Stimulated activated CD4-positive, alpha-beta T cell treated with anti-CD3 and anti-CD28 coated beads, Interleukin-12 subunit alpha, Interleukin-12 subunit beta, amount 100 ng/mL, for 4 hours (primary cell): ENCODE data around the gene RAG1.
"Not testable (repeated sequence)": the region's sequence is repeated elsewhere in the genome, so short reads cannot be mapped to it uniquely, and the experiment has no call there.

ENCODE experiments used
- DNase-seq: peaks from one replicate; pipeline ENCODE4 v3.0.0-alpha.2; 2020

RAG1 gene

DNA sequence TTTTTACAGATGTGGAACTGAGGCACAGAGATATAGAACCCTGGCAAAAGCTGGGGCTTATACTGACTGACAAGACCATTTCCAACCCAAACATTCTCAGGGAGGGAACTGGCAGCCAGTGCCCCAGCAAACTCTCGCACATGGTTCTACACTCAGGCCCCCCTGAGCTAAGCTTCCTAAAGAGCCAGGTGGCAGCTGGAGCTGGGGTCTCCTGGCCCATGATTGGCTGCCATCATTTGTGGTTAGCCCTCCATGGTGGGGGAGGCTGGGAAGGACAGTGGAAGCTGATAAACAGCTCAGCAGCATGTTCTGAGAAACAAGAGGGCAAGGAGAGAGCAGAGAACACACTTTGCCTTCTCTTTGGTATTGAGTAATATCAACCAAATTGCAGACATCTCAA, at the start of gene RAG1:
RAG1 (plus strand) TSS at position 314 of the 400 bp plus-strand sequence. CDS start 5,298 bp downstream, outside the sequence.
- DNase-seq: no peak

DNA sequence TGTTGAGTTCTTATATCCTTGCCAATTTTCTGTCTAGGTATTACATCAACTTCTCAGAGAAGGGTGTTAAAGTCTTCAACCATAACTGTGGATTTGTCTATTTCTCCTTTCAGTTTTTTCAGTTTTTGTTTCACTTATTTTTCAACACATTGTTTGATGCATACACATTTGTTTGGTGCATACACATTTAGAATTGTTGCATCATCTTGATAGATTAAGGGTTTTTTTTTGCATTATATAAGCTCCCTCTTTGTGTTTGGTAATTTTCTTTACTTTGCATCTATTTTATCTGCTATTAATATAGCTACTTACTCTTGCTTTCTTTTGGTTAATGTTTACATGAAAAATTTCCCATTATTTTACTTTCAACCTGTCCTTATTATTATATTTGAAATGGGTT, 37.0 kb upstream of the RAG1 start:
- no peak for DNase-seq

DNA sequence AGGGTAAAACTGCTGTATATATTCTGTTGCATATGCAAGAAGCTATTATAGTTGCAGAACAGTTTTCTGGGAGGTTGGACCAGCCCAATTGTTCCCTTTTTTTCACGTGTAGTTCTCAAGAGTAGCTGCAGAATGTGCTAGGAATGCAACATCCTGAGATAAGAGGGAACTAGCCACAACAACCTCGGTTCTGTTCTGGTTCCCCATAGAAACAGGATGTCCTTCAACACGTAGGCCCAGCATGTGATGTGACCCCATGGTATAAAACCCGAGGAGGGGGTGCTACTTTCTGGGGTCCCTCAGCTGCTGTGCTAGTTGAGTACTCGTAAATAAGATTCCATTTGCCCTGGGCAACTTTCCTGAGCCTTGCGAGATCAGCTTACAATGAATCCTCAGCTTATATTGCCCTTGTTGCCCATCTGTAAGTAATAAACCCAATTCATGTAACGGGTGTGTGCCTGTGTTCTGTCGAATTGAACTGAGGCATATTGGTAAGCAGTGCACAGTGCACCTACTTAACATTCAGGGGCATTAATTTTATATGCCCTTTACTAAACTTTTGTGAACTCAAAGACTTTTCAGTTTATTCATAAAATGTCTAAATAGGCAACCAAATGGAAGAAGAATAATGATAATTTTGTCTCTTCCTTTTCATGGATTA, 34.7 kb upstream of the RAG1 start:
- DNase-seq: no peak

DNA sequence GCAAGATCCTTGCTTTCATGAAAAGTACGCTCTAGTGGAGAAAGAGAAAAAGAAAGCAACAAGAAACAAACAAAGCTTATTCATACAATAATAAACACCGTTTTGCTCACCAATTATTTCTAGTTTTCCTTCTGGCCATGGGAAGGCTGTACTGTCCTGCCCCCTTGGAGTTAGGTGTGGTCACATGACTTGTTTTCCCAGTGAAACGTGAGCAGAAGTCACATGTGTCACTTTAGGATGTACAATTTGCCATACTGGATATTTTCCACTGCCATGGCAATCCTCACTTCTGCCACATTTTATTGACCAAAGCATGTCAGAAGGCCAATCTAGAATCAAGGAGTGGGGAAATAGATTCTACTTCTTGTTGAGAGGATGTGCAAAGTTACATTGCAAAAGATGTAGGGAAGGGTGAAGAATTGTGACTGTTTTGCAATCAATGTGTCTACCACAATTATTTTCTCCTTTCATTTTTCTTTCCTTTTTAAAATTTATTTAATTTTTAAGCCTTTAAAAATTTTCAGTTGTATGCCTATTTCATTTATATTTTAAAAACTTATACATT, 33.4 kb upstream of the RAG1 start:
- DNase-seq: no peak

DNA sequence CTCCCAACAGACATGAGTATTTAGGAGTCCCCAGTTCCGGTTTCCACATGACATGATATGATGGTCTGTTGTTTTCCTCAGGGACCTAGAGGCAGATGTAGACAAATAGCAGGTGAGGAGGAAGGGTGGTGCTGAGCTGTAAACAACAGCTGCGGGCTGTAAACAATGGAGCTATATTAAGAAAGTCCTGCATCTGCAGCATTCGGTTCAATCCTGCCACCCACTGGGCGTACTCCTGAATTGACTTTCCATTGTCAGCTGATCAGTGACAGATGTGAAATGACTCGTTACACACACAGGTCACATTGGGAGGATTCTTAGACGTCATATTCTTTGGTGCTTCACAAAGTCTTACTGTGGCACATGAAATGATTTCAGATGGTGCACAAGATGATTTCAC, 26.8 kb upstream of the RAG1 start:
- no peak for DNase-seq

DNA sequence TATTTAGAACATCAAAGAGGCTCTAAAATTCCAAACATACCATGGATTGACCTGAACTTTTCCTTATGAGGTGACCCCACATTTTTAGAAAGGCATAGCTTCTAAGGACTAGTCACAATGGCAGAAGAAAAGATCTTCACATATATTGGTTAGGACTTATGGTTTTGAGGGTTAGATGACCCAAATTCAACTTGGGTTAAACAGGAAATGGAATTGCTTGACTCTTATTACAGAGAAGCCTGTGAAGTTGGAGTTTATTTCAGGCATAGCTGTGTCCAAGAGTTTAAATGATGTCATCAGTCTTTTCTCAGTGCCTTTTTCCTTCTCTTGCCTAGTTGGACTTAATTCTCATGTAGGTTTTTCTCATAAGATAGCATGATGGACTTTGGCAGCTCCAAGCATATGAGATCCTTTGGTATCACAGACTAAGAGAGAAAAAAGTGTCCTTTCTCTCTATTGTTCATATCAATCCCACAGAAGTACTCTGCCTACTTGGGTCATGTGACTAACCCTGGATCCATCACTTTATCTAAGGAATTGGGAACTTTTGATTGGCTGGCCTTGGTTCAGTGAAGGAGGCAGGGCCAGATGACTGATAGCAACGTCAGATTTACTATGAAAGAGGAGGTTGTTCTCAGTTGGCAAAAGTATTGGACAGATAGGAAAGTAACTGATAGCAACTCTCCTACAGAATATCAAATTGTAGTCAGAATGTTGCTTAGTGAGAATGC, 17.3 kb upstream of the RAG1 start:
- no peak for DNase-seq

DNA sequence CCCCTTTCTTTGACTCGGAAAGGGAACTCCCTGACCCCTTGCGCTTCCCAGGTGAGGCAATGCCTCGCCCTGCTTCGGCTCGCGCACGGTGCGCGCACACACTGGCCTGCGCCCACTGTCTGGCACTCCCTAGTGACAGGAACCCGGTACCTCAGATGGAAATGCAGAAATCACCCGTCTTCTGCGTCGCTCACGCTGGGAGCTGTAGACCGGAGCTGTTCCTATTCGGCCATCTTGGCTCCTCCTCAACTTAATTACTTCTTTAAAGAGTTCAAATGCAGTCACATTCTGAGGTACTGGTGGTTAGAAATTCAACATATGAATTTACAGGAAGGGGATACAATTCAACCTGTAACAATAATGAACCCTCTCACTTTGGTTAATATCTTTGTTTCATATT, 10.4 kb upstream of the RAG1 start:
- DNase-seq: not testable (repeated sequence)

DNA sequence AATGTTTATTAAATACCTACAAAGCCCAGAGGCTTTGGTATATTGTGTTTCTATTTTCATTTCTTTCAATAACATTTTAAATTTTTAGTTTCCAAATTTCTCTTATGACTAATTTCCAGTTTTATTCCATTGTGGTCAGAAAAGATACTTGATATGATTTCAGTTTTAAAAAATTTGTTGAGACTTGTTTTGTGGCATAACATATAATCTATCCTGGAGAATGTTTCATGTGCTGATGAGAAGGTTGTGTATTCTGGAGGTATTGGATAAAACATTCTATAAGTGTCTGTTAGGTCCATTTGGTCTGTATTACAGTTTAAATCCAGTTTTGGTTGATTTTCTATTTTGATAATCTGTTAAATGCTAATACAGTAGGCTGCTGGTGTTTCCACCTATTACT, 9.8 kb upstream of the RAG1 start:
- no peak for DNase-seq

DNA sequence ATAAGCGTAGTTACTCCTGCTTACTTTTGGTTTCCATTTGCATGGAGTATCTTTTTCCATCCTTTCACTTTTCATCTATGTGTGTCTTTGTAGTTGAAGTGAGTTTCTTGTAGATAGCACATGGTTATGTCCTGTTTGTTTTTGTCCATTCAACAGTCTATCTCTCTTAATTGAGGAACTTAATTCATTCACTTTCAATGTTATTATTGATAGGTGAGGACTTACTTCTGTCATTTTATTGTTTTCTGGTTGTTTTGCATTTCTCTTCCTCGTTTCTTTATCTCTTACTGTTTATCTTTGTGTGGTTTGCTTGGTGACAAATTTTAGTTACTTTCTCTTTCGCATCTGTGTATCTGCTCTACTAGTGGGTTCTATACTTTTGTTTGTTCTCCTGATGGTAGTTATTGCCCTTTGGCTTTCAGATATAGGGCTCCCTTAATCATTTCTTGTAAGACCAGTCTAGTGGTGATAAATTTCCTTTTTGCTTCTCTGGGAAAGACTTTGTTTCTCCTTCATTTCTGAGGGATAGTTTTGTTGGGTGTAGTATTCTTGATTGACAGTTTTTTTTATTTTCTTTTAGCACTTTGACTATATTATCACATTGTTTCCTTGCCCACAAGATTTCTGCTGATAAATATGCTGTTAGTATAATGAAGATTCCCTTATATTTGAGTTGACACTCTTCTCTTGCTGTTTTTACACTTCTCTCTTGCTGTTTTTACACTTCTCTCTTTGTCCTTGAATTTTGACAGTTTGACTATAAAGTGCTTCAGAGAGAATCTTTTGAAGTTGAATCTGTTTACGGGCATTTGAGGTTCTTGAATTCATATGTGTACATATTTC, 9.0 kb upstream of the RAG1 start:
- DNase-seq: no peak

DNA sequence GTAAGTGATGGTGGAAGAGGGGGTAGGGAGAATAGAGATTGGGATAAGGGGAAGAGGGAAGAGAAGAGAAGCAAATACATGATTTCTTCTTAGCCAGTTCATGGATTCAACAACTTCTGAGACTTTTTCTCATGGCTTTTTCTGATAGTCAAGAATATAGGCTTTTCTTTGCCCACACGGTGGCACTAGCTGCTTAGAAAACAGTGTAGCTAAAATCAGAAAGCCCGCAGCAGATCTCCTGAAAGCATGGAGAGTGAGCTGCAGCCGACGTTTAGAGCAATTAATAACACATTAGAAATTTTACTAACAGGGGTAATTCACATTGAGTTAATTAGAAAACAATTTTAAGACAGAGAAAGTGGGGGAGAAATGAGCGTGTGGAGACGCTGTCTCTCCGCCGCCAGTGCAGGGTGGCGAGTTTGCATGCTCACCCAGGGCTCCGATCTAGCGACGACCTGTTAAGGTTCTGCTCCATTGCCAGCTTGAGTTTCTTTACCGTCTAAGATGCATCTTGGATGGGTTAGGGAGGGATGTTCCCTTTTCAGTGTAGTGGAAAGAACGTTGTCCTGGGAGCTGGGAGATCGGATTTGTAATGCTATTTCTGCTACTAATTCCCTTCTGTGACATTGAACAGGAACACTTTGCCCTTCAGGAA, 3.3 kb upstream of the RAG1 start:
- DNase-seq: peak; percentile 12

DNA sequence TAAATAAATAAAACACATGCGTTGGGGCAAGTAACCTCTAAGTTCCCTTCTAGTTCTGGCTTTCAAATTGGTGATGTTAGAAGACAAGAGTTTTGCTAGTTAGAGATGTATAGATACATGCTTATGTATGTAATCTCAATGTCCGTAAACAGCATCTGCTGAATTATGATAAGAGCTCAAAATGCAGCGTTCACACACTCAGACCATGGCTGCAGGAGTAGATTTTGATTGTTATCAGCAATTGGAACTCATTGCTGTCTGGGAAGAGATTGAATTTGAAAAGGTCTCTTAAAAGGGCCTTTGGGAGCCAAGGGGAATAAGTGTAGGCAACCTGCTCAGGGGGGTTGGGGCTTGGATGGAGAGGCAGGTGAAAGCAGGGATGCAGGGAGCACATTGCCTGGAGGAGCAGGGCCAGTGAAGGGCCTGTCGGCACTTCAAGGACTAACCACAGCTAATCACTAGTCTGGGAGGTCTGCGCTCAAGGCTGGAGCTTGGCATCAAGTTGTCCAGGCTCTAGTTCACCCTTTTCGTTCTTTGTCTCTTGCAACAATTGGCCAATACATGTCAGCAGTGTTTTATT, 2.7 kb upstream of the RAG1 start:
- DNase-seq: no peak

DNA sequence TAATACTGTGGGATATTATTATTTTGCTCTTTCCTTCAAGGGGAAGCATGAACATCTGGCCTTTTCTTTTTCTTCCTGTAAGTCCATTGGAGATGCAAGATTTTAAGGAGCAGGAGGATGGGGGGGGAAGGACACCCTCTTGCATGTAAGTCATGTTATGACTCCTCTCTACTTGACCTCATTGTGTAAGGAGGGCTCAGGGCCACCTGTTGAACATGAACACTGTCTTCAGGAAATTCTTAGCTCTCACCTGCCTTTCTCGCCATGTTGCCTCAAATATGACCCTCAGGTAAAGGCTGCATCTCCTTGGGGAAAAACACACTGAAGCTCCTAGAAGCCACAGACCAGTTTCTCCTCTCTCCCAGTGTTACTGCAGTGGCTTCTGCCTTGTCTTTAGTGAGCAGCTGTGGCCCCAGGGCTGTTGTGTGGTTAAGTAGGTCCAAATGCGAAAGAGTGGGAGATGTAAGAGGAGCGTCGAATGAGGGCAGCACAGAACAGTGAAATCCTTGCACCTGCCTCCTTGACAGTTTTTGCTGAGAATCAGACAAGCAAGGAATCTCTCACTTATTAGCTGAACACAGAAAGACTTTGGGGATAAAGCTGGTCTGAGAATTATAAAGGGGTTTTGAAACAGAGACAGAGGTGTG, 1.3 kb upstream of the RAG1 start:
- no peak for DNase-seq

DNA sequence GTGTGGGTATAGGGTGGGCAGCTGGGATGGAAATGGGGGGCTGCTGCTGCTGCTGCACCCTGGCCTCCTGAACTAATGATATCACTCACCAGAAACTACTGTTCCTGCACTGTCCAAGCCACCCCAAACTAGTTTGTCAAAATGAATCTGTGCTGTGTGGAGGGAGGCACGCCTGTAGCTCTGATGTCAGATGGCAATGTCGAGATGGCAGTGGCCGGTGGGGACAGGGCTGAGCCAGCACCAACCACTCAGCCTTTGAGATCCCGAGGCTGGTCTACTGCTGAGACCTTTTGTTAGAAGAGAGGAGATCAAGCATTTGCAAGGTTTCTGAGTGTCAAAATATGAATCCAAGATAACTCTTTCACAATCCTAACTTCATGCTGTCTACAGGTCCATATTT, 1.3 kb downstream of the RAG1 start:
- DNase-seq: no peak

DNA sequence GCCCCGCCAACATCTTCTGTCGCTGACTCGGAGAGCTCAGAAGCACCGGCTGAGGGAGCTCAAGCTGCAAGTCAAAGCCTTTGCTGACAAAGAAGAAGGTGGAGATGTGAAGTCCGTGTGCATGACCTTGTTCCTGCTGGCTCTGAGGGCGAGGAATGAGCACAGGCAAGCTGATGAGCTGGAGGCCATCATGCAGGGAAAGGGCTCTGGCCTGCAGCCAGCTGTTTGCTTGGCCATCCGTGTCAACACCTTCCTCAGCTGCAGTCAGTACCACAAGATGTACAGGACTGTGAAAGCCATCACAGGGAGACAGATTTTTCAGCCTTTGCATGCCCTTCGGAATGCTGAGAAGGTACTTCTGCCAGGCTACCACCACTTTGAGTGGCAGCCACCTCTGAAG, 6.7 kb downstream of the RAG1 start:
- no peak for DNase-seq

DNA sequence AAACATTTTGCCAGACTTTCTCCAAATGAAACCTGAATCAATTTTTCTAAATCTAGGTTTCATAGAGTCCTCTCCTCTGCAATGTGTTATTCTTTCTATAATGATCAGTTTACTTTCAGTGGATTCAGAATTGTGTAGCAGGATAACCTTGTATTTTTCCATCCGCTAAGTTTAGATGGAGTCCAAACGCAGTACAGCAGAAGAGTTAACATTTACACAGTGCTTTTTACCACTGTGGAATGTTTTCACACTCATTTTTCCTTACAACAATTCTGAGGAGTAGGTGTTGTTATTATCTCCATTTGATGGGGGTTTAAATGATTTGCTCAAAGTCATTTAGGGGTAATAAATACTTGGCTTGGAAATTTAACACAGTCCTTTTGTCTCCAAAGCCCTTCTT, 9.6 kb downstream of the RAG1 start:
- DNase-seq: no peak

DNA sequence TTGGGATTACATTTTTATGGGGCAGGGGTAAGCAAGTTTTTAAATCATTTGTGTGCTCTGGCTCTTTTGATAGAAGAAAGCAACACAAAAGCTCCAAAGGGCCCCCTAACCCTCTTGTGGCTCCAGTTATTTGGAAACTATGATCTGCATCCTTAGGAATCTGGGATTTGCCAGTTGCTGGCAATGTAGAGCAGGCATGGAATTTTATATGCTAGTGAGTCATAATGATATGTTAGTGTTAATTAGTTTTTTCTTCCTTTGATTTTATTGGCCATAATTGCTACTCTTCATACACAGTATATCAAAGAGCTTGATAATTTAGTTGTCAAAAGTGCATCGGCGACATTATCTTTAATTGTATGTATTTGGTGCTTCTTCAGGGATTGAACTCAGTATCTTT, 10.1 kb downstream of the RAG1 start:
- DNase-seq: no peak

DNA sequence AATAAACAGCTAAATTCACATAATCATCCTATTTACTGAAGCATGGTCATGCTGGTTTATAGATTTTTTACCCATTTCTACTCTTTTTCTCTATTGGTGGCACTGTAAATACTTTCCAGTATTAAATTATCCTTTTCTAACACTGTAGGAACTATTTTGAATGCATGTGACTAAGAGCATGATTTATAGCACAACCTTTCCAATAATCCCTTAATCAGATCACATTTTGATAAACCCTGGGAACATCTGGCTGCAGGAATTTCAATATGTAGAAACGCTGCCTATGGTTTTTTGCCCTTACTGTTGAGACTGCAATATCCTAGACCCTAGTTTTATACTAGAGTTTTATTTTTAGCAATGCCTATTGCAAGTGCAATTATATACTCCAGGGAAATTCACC, 10.7 kb downstream of the RAG1 start:
- DNase-seq: no peak

DNA sequence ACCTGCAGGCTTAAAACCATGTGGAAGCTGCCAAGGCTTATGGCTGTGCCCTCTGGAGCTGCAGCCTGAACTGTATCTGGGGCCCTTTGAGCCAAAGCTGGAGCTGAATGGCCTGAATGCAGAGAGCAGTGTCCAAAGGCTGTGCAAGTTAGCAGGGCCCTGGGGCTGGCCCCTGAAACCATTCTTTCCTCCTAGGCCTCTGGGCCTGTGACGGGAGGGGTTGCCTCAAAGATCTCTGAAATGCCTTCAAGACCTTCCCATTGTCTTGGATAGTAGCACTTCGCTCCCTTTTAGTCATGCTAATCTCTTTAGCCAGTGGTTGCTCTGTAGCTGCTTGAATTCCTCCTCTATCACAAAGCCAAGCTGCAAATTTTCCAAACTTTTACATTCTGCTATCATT, 13.7 kb downstream of the RAG1 start:
- DNase-seq: no peak

DNA sequence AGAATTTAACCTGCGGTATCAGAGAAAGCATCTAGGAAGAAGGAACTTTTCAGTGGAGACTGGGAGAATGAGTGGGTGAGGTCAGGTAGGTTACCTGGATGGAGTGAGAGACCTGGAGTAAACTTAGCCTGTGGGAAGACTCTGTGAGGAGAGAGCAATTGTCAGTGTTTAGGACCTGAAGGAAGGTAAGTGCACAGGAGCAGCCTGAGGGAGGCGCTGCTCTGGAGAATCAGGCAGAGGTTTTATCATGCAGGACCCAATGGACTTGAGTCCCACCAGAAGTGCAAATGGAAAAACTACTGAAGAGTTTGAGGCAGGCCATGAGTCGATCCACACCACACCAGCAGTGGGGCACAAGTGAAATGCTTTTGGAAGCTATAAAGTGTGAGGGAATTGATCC, 15.9 kb downstream of the RAG1 start:
- DNase-seq: no peak

DNA sequence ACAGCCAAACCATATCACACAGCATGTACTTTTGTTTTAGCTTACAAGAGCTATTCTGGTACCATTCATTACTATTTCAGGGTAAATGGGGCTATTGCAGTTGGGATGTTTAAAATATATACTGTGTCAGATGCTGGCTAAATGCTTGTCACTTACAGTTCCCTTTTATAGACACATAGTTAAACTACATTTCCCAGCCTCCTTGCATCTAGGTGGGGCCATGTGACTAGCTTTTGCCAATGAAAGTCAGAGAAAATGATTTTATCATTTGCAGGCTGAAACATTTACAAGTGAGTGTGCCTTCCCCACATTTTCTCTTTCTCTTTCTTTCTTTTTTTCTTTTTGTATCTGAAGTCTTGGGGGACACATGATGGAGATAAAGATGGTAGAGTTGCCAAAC, 18.7 kb downstream of the RAG1 start:
- no peak for DNase-seq

DNA sequence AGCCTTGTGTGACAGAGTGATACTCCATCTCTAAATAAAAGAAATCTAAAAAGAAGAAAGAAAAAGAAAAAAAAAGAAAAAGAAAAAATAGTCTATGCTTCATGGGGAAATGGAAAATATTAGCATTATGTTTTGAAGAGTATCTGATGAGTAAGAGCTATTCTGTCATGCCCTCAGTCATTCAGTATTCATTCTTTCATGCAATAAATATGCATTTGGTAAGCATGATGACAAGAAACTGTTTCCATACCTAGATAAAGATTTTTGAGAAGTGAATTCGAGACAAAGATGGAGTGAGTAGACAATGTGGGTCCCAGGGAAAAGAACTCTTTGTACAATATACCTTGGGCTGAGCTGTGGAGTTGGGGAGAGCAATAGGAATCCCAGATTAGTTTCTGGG, 20.3 kb downstream of the RAG1 start:
- no peak for DNase-seq

DNA sequence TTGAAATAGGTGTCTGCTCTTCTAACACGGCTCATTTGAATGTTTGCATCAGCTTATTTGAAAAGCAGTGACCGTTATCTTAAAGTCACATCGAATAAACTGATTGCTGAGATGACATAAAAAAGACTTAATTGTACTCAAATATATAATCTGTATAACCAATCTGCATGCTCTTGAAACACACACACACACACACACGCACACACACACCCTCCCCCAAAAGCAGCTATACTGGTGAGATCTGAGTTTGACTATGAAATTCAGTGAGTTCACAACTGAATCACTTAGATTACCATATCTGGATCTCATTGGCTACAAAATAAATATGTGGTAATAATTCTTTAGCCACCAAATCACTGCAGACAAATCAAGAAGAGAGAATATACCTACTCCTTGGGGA, 22.7 kb downstream of the RAG1 start:
- DNase-seq: no peak
